Mesodermal cell (in vitro differentiated cells): Measurements from ENCODE around the gene TRPC4AP.

Source experiments
- H3K27ac ChIP-seq: 2 replicates; pipeline ENCODE4 v1.7.0; 2013; ENCODE audit warnings: mild to moderate bottlenecking, low read depth, low read length, moderate library complexity; ENCODE audit not compliant: severe bottlenecking
- H3K36me3 ChIP-seq: 2 replicates; pipeline ENCODE4 v1.7.1; 2013; ENCODE audit warnings: mild to moderate bottlenecking, low read length, moderate library complexity; ENCODE audit not compliant: control insufficient read depth, insufficient read depth
- H3K4me1 ChIP-seq: one replicate; pipeline ENCODE4 v1.7.1; 2013; ENCODE audit warnings: mild to moderate bottlenecking, low read length; ENCODE audit not compliant: insufficient read depth, control insufficient read depth, poor library complexity, severe bottlenecking
- H3K4me3 ChIP-seq: 2 replicates; pipeline ENCODE4 v1.7.0; 2013; ENCODE audit warnings: low read length, control low read depth, mild to moderate bottlenecking; ENCODE audit not compliant: insufficient read depth, poor library complexity, severe bottlenecking; ENCODE audit errors: extremely low read depth
- H3K9me3 ChIP-seq: 2 replicates; pipeline ENCODE4 v1.7.1; 2013; ENCODE audit warnings: mild to moderate bottlenecking, low read length, moderate library complexity; ENCODE audit not compliant: control insufficient read depth
- WGBS, 2 experiments: methylation state at CpG; one replicate each; pipeline ENCODE4 v1.1.5; 2013; ENCODE audit warnings: missing lambda C conversion rate in 2 of 2; ENCODE audit not compliant: insufficient coverage in 2 of 2; 5-methylcytosine and 5-hydroxymethylcytosine counted together

Gene TRPC4AP

GRCh38 chr20:34978092-34978744, 114.4 kb downstream of the TRPC4AP start:
- 91 to 94% methylated on average over 7 to 10 of the region's 10 CpGs for WGBS, 2 experiments
- H3K36me3 ChIP-seq: no peaks in the 10 kb centered on the region
- H3K4me3 ChIP-seq: no peak overlapping the region
- H3K4me1 ChIP-seq: no peaks in the 10 kb centered on the region
- no peaks in the 10 kb centered on the region for H3K9me3 ChIP-seq
- no peak overlapping the region for H3K27ac ChIP-seq

DNA sequence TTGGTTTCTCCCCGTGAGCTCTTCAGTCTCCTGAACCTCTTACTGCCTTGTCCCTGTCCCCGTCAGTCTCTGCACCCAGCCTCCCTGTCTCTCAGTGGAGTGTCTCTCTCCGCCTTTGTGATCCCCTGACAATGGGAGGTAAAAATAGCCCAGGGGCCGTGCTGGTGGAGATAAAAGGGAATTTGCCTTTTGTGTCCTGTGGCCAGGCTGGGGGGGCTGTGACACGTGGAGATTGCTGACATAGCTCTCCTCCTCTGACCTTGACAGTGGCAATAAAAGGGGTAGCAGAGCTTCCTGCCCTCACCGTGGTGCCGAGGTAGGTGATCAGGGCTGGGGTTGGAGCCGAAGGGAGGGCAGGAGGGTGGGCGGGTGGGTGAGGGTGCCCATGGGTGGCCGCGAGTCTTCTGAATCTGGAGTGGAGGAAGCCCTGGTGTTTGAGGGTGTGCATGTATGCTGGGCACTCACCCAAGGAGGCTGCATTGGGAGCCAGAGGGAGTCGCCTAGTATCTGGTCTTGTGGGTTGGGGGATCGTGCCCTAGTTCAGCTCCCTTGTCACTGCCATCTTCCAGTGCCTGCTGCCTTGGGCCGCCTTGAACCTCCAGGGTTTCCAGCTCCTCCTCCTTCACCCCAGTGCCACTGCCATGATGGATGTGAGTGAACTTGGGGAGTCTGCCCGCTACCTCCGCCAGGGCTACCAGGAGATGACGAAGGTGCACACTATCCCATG, 115.1 kb downstream of the TRPC4AP start:
- H3K27ac ChIP-seq: no peak overlapping the region
- 67 to 92% methylated on average over 9 of the region's 17 CpGs for WGBS, 2 experiments
- H3K4me3 ChIP-seq: no peak overlapping the region
- no peaks in the 10 kb centered on the region for H3K9me3 ChIP-seq
- no peaks in the 10 kb centered on the region for H3K36me3 ChIP-seq
- H3K4me1 ChIP-seq: no peaks in the 10 kb centered on the region

- Histone ChIP-seq H3K4me1 (no peaks in the 10 kb centered on the region), H3K9me3 (no peaks in the 10 kb centered on the region), H3K36me3 (no peaks in the 10 kb centered on the region), H3K27ac (no peak overlapping the region), H3K4me3 (no peak overlapping the region)
- 91 to 93% methylated on average over 10 to 12 of the region's 12 CpGs for WGBS, 2 experiments
Observed at GRCh38 chr20:34976286-34976685, 116.3 kb downstream of the TRPC4AP start.

DNA sequence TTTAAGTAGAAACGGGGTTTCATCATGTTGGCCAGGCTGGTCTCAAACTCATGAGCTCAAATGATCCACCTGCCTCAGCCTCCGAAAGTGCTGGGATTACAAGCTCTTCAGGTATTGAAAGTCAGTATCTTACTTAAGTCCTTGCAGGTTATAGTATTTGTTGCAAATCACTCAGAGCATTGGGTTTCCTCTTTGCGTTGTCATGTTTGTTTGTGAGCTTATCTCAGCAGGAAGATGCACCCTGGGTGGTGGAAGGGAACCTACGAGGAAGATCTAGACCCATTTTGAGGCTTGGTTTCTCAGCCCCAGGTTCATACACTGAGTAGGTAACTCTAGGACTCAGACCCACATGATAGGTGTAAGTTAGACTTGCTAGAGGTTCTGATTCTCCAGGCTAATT, 118.4 kb downstream of the TRPC4AP start:
- 69 to 77% methylated on average over 3 to 4 of the region's 4 CpGs for WGBS, 2 experiments
- no peak overlapping the region for H3K4me3 ChIP-seq
- no peaks in the 10 kb centered on the region for H3K9me3 ChIP-seq
- no peaks in the 10 kb centered on the region for H3K36me3 ChIP-seq
- H3K4me1 ChIP-seq: no peaks in the 10 kb centered on the region
- no peak overlapping the region for H3K27ac ChIP-seq

- WGBS, 2 experiments: 92 to 99% methylated on average over 7 to 10 of the region's 10 CpGs
Observed at GRCh38 chr20:34971561-34972235, 120.9 kb downstream of the TRPC4AP start.

GRCh38 chr20:34970846-34971560, 121.6 kb downstream of the TRPC4AP start:
- H3K4me1 ChIP-seq: no peaks in the 10 kb centered on the region
- H3K9me3 ChIP-seq: no peaks in the 10 kb centered on the region
- WGBS, 2 experiments: 92 to 97% methylated on average over 8 to 9 of the region's 9 CpGs
- no peak overlapping the region for H3K27ac ChIP-seq
- no peak overlapping the region for H3K4me3 ChIP-seq
- no peaks in the 10 kb centered on the region for H3K36me3 ChIP-seq

More at GRCh38 chr20:34971561-34972235, 120.9 kb downstream of the TRPC4AP start:
- Histone ChIP-seq H3K9me3 (no peaks in the 10 kb centered on the region), H3K36me3 (no peaks in the 10 kb centered on the region), H3K4me3 (no peak overlapping the region), H3K4me1 (no peaks in the 10 kb centered on the region), H3K27ac (no peak overlapping the region)

DNA sequence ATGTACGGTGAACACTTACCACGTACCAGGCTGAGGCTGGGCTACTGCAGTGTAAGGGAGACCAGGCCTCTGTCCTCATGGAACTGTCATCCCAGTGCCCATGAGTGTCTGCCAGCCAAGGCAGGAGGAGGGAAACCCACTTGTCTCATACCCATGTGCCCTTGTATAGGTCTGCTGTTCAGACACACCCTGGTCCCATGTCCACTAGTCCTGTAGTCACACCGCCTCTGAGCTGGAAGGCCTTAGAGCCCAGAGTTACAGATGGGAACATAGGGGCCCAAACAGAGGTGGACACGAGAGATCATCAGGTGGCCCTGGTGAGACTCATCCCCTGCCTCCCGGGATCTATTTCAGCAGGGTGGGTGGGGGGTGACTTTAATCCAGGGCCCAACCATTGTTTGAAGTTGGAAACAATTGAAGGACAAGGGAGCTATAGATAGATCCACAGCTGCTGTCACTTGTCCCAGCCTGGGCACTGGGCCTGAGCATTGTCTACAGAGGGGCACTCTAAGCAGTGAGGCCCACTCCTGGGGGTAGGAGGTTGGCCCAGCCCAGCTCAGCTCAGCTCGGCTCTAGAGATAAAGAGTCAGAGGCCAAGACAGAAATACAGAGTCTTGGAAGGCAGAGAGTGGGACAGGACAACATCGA, 122.3 kb downstream of the TRPC4AP start:
- Histone ChIP-seq H3K4me3 (no peak overlapping the region), H3K9me3 (no peaks in the 10 kb centered on the region), H3K4me1 (no peaks in the 10 kb centered on the region), H3K27ac (no peak overlapping the region), H3K36me3 (no peaks in the 10 kb centered on the region)
- 92 to 93% methylated on average over 5 to 7 of the region's 7 CpGs for WGBS, 2 experiments

GRCh38 chr20:34968042-34968775, 124.4 kb downstream of the TRPC4AP start:
- no peaks in the 10 kb centered on the region for H3K9me3 ChIP-seq
- H3K27ac ChIP-seq: no peak overlapping the region
- no peaks in the 10 kb centered on the region for H3K4me1 ChIP-seq
- WGBS, 2 experiments: 91 to 100% methylated on average over 2 to 4 of the region's 7 CpGs
- no peaks in the 10 kb centered on the region for H3K36me3 ChIP-seq
- no peak overlapping the region for H3K4me3 ChIP-seq

DNA sequence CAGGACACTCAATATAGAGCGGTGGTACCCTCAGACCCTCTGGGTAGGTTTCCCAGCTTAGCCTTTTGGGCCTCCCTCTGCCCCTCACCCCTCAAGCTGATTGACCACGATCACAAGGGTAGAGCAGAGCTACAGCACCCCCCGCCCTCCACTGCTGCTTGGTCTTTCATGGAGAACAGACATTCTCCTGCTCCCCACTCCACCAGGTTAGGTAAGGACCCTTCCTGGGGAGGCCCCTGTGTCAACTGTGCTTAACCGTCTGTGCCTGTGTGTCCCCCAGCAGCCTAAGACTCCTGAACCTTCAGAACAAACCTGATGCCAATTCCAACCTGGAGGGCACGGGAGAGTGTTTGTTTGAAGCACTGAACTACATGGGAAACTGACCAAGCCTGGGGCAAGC, 125.2 kb downstream of the TRPC4AP start:
- H3K36me3 ChIP-seq: no peaks in the 10 kb centered on the region
- no peak overlapping the region for H3K27ac ChIP-seq
- no peaks in the 10 kb centered on the region for H3K9me3 ChIP-seq
- 91% methylated on average over 5 of the region's 5 CpGs for WGBS, 2 experiments
- no peak overlapping the region for H3K4me3 ChIP-seq
- H3K4me1 ChIP-seq: no peaks in the 10 kb centered on the region

- no peaks in the 10 kb centered on the region for H3K4me1 ChIP-seq
- no peak overlapping the region for H3K27ac ChIP-seq
- H3K4me3 ChIP-seq: no peak overlapping the region
- 87 to 90% methylated on average over 5 of the region's 5 CpGs for WGBS, 2 experiments
- H3K36me3 ChIP-seq: no peaks in the 10 kb centered on the region
- no peaks in the 10 kb centered on the region for H3K9me3 ChIP-seq
Observed at GRCh38 chr20:34965051-34965450, 127.6 kb downstream of the TRPC4AP start.
